CD4-positive, alpha-beta T cell (primary cell): ENCODE results near the gene NAAA. TPM values are rescaled to one million over a fixed set of nuclear protein-coding genes. Genes with fewer than 3 reads are reported as not detected.
"Not testable (repeated sequence)": the region's sequence is repeated elsewhere in the genome, so short reads cannot be mapped to it uniquely, and the experiment has no call there.

Experiments used
- ATAC-seq: fragments of 200-7000 bp; cut with Tn5 transposase; one replicate; pipeline ENCODE4 v1.10.0; 2022; ENCODE audit warnings: mild to moderate bottlenecking; ENCODE audit not compliant: poor library complexity
- CTCF ChIA-PET: fragments of 350-600 bp; sonication (Branson Sonifier 250); formaldehyde crosslinking; loops from one replicate; lab custom pipeline; 2021; ENCODE audit warnings: antibody characterized with exemption, inconsistent platforms; lab: Charles Lee
- POLR2A ChIA-PET: fragments of 350-600 bp; sonication (Branson Sonifier 250); formaldehyde crosslinking; loops from one replicate; lab custom pipeline; 2021; ENCODE audit warnings: antibody characterized with exemption, inconsistent platforms; lab: Charles Lee
- DNase-seq, 14 experiments: peaks; one replicate each; pipeline ENCODE4 v3.0.0-alpha.2; 2013 to 2020; ENCODE audit warnings: mixed read lengths in 2 of 14
- H3K27ac ChIP-seq, 2 donors: one replicate each; pipeline versions ENCODE4 v1.5.1 to v1.7.0; 2013; ENCODE audit warnings: low read length in 2 of 2, low read depth in 1 of 2, mild to moderate bottlenecking in 1 of 2
- H3K27me3 ChIP-seq, 2 experiments: 1 replicate in 1 of 2; 2 replicates in 1 of 2; pipeline versions ENCODE4 v1.6.1 to v1.7.0; 2013; ENCODE audit warnings: low read length in 2 of 2, control low read depth in 1 of 2, mild to moderate bottlenecking in 1 of 2, moderate library complexity in 1 of 2; ENCODE audit not compliant: insufficient read depth in 2 of 2, control insufficient read depth in 1 of 2
- H3K36me3 ChIP-seq: one replicate; pipeline ENCODE4 v1.6.1; 2013; ENCODE audit warnings: low read length, control low read depth; ENCODE audit not compliant: insufficient read depth
- H3K4me1 ChIP-seq: one replicate; pipeline ENCODE4 v1.6.1; 2013; ENCODE audit warnings: low read length, control low read depth; ENCODE audit not compliant: insufficient read depth
- H3K4me3 ChIP-seq: one replicate; pipeline ENCODE4 v1.5.1; 2013; ENCODE audit warnings: mild to moderate bottlenecking, low read length, moderate library complexity
- H3K9me3 ChIP-seq, 2 experiments: 1 replicate in 1 of 2; 2 replicates in 1 of 2; pipeline versions ENCODE4 v1.6.1 to v1.7.0; 2013; ENCODE audit warnings: low read length in 2 of 2, mild to moderate bottlenecking in 2 of 2, control low read depth in 1 of 2, moderate library complexity in 1 of 2; ENCODE audit not compliant: control insufficient read depth in 1 of 2, insufficient read depth in 1 of 2
- H3K27ac Mint-ChIP-seq: one replicate; pipeline ENCODE4 v1.8.0; 2020; ENCODE audit warnings: mixed read lengths
- H3K27me3 Mint-ChIP-seq: one replicate; pipeline ENCODE4 v1.8.0; 2021; ENCODE audit warnings: mixed read lengths
- H3K36me3 Mint-ChIP-seq: one replicate; pipeline ENCODE4 v1.8.0; 2021; ENCODE audit warnings: low read depth, mixed read lengths
- H3K4me1 Mint-ChIP-seq: one replicate; pipeline ENCODE4 v1.8.0; 2021; ENCODE audit warnings: low read depth, mixed read lengths
- H3K4me3 Mint-ChIP-seq: one replicate; pipeline ENCODE4 v1.8.0; 2020; ENCODE audit warnings: mild to moderate bottlenecking, mixed read lengths
- H3K9me3 Mint-ChIP-seq: one replicate; pipeline ENCODE4 v1.8.0; 2020; ENCODE audit warnings: mixed read lengths
- intact Hi-C, 2 experiments: fragments of 100-400 bp; cut with DNase I in 1 of 2; cut with micrococcal nuclease in 1 of 2; formaldehyde crosslinking; loops; one replicate each; pipeline versions ENCODE4 v1.15.1 to v1.9.0; 2023 to 2025; cut with DNase I, micrococcal nuclease
- total RNA-seq, 174 experiments: library from RNA in 2 of 174; stranded (reverse) in 2 of 174; gene quantifications; one replicate each; pipeline ENCODE4 v1.2.3 and lab custom pipeline; 2021 to 2026
- TF ChIP-seq, protein P1 (sequence below): fragments of 200-600 bp; IDR thresholded peaks from one replicate; pipeline ENCODE4 v1.8.0; 2022; ENCODE audit warnings: antibody characterized with exemption, mild to moderate bottlenecking

The NAAA gene
- total RNA-seq, 2 experiments from 2014 or later, result 32.6 to 33.3 TPM

DNA sequence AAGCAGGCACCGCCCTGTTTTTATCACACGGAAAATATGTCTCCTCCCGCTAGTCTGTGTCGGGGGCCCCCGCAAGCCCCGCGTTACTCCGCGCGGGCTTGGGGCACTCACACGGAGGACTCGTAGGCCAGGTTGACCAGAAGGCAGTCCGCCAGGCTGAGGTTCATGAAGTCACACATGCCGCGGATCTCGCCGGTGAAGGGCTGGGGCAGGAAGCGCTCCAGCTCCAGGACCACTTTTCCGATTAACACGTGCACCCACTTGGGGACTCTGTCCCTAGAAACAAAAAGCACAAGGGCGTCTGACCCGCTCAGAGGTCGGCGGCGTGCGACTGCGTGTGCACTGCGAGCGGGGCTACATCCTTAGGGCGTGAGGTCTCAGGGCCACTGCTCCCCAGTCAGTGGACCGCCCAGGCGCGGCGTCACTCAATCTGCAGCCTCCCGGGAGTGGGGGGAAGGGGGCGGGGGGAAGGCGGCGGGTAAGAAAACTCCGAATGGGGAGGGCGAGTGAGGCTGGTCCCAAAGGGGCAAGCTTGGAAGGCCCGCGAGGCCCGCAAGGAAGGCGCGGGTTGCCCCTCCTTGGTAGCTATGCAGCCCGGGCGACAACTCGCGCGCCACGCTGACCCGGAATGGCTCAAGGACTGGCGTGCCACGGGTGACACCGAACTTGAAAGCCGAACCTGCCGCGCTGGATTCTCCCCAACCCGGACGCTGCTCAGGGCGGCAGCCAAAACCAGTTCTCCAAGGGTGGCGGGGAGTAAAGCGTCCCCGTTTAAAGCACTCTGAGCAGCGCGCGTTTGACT lies 722 bp downstream of the NAAA start:
- no peaks in the 10 kb centered on the region for H3K9me3 Mint-ChIP-seq
- no peaks in the 10 kb centered on the region for H3K27me3 Mint-ChIP-seq
- intact Hi-C loops, result loop anchor here in 1 of 2 experiments (2.0 to 10.0 kb wide), 5 partner anchors 207 to 1217 kb away; partner anchors contain the start of genes CCNG2, CCNI, NUP54 and RCHY1
- peak overlapping the region; percentile 100 for H3K4me3 Mint-ChIP-seq
- ChIA-PET POLR2A (interaction anchor here (0.6 to 4.1 kb wide), 20 partner anchors 8 to 1922 kb away, joined by 3 to 31 read pairs (median 5); partner anchors contain the start of genes G3BP2, MRPL1, NUP54 and RCHY1), CTCF (interaction anchor here (0.7 to 1.2 kb wide), 3 partner anchors 20 to 269 kb away, joined by 3 to 4 read pairs (median 4); no protein-coding TSS in a partner anchor)
- ATAC-seq, result peak; percentile 65
- DNase-seq, result peak; percentile 44 to 87 (median 65)
- H3K27ac ChIP-seq, result peak overlapping the region; percentile 79 to 86
- H3K4me3 ChIP-seq, result peak overlapping the region; percentile 86
- H3K27me3 ChIP-seq, result no peaks in the 10 kb centered on the region
- peaks cover 40% of the 10 kb centered on the region for H3K36me3 Mint-ChIP-seq
- TF ChIP-seq, protein P1, sequence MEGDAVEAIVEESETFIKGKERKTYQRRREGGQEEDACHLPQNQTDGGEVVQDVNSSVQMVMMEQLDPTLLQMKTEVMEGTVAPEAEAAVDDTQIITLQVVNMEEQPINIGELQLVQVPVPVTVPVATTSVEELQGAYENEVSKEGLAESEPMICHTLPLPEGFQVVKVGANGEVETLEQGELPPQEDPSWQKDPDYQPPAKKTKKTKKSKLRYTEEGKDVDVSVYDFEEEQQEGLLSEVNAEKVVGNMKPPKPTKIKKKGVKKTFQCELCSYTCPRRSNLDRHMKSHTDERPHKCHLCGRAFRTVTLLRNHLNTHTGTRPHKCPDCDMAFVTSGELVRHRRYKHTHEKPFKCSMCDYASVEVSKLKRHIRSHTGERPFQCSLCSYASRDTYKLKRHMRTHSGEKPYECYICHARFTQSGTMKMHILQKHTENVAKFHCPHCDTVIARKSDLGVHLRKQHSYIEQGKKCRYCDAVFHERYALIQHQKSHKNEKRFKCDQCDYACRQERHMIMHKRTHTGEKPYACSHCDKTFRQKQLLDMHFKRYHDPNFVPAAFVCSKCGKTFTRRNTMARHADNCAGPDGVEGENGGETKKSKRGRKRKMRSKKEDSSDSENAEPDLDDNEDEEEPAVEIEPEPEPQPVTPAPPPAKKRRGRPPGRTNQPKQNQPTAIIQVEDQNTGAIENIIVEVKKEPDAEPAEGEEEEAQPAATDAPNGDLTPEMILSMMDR, result no peak
- H3K4me1 ChIP-seq, result peaks cover 20% of the 10 kb centered on the region
- peaks cover 27% of the 10 kb centered on the region for H3K4me1 Mint-ChIP-seq
- H3K36me3 ChIP-seq, result peaks cover 21% of the 10 kb centered on the region
- H3K27ac Mint-ChIP-seq, result peak overlapping the region; percentile 95
- no peaks in the 10 kb centered on the region for H3K9me3 ChIP-seq

DNA sequence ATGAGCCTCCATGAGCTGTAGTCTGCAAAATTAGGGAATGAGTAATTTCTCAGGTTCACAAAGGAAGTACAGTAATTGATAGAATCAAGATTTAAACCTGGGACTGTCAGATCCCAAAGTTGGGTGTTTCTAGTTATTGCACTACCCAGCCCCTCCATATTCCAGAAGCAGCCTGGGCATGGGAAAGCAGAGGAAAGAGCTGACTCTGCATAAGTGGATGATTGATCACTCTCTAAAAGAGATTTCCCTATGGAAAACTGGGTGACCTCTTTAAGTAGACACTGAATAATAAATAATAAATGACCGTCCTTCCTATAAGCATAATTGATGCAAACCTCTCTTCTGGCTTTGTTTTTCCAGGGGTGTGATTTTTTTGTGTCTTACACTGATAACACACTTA lies 5.2 kb downstream of the NAAA start:
- ATAC-seq, result no peak
- TF ChIP-seq, protein P1, result no peak
- ChIA-PET POLR2A (no interaction called here), CTCF (no interaction called here)
- no peaks in the 10 kb centered on the region for H3K9me3 ChIP-seq
- H3K36me3 Mint-ChIP-seq, result peaks cover 66% of the 10 kb centered on the region
- no peak overlapping the region for H3K4me3 Mint-ChIP-seq
- peaks cover 46% of the 10 kb centered on the region for H3K36me3 ChIP-seq
- no peak overlapping the region for H3K27ac ChIP-seq
- peaks cover 15% of the 10 kb centered on the region for H3K4me1 ChIP-seq
- no peaks in the 10 kb centered on the region for H3K9me3 Mint-ChIP-seq
- no peaks in the 10 kb centered on the region for H3K27me3 ChIP-seq
- H3K27me3 Mint-ChIP-seq, result no peaks in the 10 kb centered on the region
- H3K4me3 ChIP-seq, result no peak overlapping the region
- peaks cover 27% of the 10 kb centered on the region for H3K4me1 Mint-ChIP-seq
- intact Hi-C loops, result loop anchor here in 1 of 2 experiments (5.0 kb wide), 2 partner anchors 1142 to 1222 kb away; partner anchors contain the start of genes CCNG2 and CCNI
- H3K27ac Mint-ChIP-seq, result no peak overlapping the region
- DNase-seq, result no peak

DNA sequence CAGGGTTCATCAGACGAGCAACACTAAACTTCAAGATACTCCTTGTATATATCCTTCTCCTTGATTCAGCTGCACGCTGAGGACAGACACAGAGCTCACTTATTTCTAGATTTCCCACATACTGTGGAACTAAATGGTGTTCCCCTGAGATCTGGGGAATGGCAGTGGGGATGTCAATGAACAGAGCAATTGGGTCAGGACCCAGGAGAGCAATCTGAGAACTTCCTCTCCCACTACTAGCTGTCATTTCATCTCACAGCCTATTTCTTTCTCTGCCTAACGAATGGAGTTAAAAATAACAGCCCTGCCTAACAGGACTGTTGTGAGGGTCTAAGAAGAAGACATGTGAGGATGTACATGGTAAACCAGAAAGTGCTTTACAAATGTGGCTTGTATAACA lies 10.7 kb downstream of the NAAA start:
- Histone ChIP-seq H3K9me3 (no peaks in the 10 kb centered on the region), H3K36me3 (peaks cover 62% of the 10 kb centered on the region), H3K27ac (no peak overlapping the region), H3K27me3 (no peaks in the 10 kb centered on the region), H3K4me1 (no peaks in the 10 kb centered on the region), H3K4me3 (no peak overlapping the region)
- Mint-ChIP-seq H3K9me3 (no peaks in the 10 kb centered on the region), H3K36me3 (peaks cover 73% of the 10 kb centered on the region), H3K27me3 (no peaks in the 10 kb centered on the region), H3K4me1 (no peaks in the 10 kb centered on the region), H3K27ac (no peak overlapping the region), H3K4me3 (no peak overlapping the region)
- POLR2A ChIA-PET, result interaction anchor here (0.7 kb wide), 1 partner anchor 11 kb away, joined by 3 read pairs; the partner anchor contains the start of gene NAAA
- TF ChIP-seq, protein P1, result no peak
- DNase-seq (no peak), ATAC-seq (no peak)
- CTCF ChIA-PET, result no interaction called here
- intact Hi-C loops, result no loop called here

DNA sequence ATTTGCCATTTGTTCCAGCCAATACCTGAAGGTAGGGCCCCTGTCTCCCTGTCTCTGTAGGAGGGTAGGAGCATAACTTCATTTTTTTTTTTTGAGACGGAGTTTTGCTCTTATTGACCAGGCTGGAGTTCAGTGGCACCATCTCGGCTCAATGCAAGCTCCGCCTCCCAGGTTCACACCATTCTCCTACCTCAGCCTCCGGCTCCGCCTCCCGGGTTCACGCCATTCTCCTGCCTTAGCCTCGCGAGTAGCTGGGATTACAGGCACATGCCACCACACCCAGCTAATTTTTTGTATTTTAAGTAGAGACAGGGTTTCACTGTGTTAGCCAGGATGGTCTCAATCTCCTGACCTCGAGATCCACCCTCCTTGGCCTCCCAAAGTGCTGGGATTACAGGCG lies 15.9 kb downstream of the NAAA start:
- H3K27ac Mint-ChIP-seq, H3K4me1 Mint-ChIP-seq, H3K9me3 ChIP-seq, H3K27ac ChIP-seq, H3K27me3 ChIP-seq, DNase-seq, intact Hi-C loops, ATAC-seq, H3K4me3 Mint-ChIP-seq, H3K27me3 Mint-ChIP-seq, H3K4me3 ChIP-seq, H3K9me3 Mint-ChIP-seq, H3K4me1 ChIP-seq, POLR2A ChIA-PET: not testable (repeated sequence)
- peaks cover 87% of the 10 kb centered on the region for H3K36me3 Mint-ChIP-seq
- H3K36me3 ChIP-seq, result peaks cover 76% of the 10 kb centered on the region
- CTCF ChIA-PET, result interaction anchor here (2.1 kb wide), 1 partner anchor 9 kb away, joined by 6 read pairs; no protein-coding TSS in a partner anchor
